ENCODE results near the gene ASAP2. TPM values are rescaled to one million over a fixed set of nuclear protein-coding genes. Genes with fewer than 3 reads are reported as not detected.

Gene ASAP2
- total RNA-seq (2011; cell fraction: chromatin; rRNA removed; ENCODE audit: low replicate concordance) = 10.7 and 26.2 TPM in 2 replicates
- total RNA-seq (2011; cell fraction: nucleolus; rRNA removed) = 4.8 and 8.2 TPM in 2 replicates
- total RNA-seq (2011; cell fraction: nucleoplasm; rRNA removed) = 11.8 and 12.5 TPM in 2 replicates
- total RNA-seq (2014; rRNA removed) (2.1 and 2.3 TPM in 2 replicates), total RNA-seq (2014; rRNA removed; fragmentation: Illumina TruSeq; extraction: Trizol) (3.0 and 3.1 TPM in 2 replicates), total RNA-seq (2015; rRNA removed; fragmentation: Illumina TruSeq; extraction: Trizol) (2.3 and 3.2 TPM in 2 replicates), total RNA-seq (2021) (4.3 and 5.5 TPM in 2 replicates), polyA plus RNA-seq (2011; rRNA removed) (3.1 and 8.7 TPM in 2 replicates), polyA plus RNA-seq (2014; fragmentation: Illumina TruSeq; extraction: Trizol) (2.4 and 3.2 TPM in 2 replicates), polyA plus RNA-seq (2014; fragmentation: Nextera tagmentation; extraction: Ambion mirVana) (under 1 TPM; 0.06 to 0.07 TPM), polyA plus RNA-seq (2014; rRNA removed) (2.2 and 3.3 TPM in 2 replicates), polyA minus RNA-seq (2011; rRNA and poly(A)+ RNA removed) (7.4 and 13.7 TPM in 2 replicates), Bru-seq, nascent RNA (percentile 52 among the genes with signal in this experiment), BruChase-seq, experiment 1, labeled RNA remaining after a 2-hour chase (percentile 54 among the genes with signal in this experiment), BruChase-seq, experiment 2, labeled RNA remaining after a 6-hour chase (percentile 57 among the genes with signal in this experiment)
- polyA plus RNA-seq (2011; cell fraction: cytosol; rRNA removed) = 1.3 and 5.1 TPM in 2 replicates
- polyA plus RNA-seq (2011; cell fraction: nucleus; rRNA removed) = 5.7 and 20.6 TPM in 2 replicates
- 2.3 and 2.7 TPM in 2 replicates for polyA plus RNA-seq (2012)
- 2.7 and 4.9 TPM in 2 replicates for polyA minus RNA-seq (2011; cell fraction: cytosol; rRNA and poly(A)+ RNA removed)
- 3.9 and 19.9 TPM in 2 replicates for polyA minus RNA-seq (2011; cell fraction: nucleus; rRNA and poly(A)+ RNA removed)
- long read RNA-seq, experiment 1, partial matches to known transcripts = 4 of 6 reads
- long read RNA-seq, experiment 1, other reads (novel, unspliced or antisense) = 2 of 6 reads
- long read RNA-seq, experiment 2, partial matches to known transcripts = 0 of 7 reads
- long read RNA-seq, experiment 2, other reads (novel, unspliced or antisense) = 7 of 7 reads
- long read RNA-seq, experiment 3, partial matches to known transcripts = 0 of 1 reads
- long read RNA-seq, experiment 3, other reads (novel, unspliced or antisense) = 1 of 1 reads

DNA sequence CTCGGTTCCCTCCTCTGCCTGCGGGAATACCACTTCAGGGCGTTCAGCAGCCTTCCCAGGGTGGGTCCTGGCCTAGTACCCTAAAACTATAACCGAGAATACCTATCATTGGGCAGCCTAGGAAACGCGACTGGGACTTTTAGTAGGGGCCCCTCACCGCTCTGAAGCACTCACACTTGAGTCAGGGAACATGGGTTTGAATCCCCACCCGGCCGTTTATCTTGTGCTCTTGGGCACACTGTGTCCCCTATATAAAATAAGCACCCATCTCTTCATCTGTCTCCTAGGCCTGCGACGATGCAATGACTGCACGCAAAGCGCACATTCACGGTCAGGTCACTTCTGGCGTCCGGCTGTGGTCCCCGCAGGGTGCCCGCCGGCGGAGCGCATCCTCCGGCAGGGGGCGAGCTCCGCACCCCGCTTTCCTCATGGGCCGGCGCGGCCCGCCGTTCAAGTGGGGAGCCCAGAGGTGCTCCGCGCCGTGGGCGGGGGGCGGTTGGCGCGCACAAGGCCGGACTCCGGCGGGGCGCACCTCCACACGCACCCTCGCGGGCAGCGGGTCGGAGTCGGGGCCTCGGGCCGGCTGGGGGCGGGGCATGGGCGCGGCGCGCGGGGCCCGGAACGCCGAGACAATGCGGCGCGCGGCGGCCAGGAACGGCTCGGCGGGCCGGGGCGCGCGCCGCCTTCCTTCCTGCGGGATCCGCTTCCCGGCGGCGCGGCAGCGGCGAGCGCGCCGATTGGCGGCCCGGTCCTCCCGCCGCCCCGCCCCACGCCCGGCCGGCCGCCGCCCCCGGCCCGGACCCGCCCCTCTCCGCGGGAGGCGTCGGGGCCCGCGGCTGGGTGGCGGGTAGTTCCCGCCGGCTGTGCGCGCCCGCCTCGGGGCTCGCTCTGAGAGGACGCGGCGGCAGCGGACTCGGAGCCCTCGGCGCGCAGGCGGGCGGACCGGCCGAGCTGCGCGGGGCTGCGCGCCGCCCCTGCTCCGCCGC lies at the start of gene ASAP2:
TSS of gene ASAP2 (plus strand) at position 850 of the 986 bp plus-strand sequence. CDS start 293 bp downstream, outside the sequence.
- 1% methylated on average over 33 of the region's 128 CpGs for WGBS (ENCODE audit: insufficient coverage, low coverage, missing lambda C conversion rate)
- in situ Hi-C loops (cut with MboI) (no loop called here), intact Hi-C loops (cut with micrococcal nuclease) (loop anchor here (1.0 to 5.0 kb wide), 3 partner anchors 64 to 216 kb away; partner anchors contain the start of genes CPSF3 and ITGB1BP1)
- CTCF ChIA-PET (ENCODE audit: low intra/inter-chr PET ratio) = interaction anchor here (0.7 kb wide), 1 partner anchor 14 kb away, joined by 3 read pairs; no protein-coding TSS in a partner anchor
- Histone ChIP-seq H3K9ac (ENCODE audit: insufficient read depth in 1 of 2, low read depth in 2 of 2, low read length in 2 of 2) (peak within 1 kb of the TSS; percentile 56 to 95), H4K20me1 (replicated peaks; ENCODE audit: control insufficient read depth, insufficient read depth, low read length) (no peaks in the 10 kb centered on the region; the same call in 1 of the 2 replicates), H3K27me3 (ENCODE audit: control insufficient read depth in 2 of 2, insufficient read depth in 2 of 2, low read length in 2 of 2) (no peaks in the 10 kb centered on the region), H3K4me1 (replicated peaks in 1 of 2; ENCODE audit: control insufficient read depth in 2 of 2, insufficient read depth in 2 of 2, low read length in 2 of 2) (peaks cover 19 to 23% of the 10 kb centered on the region in 2 experiments; a peak in 4 of 5 replicates), H3K9me3 (replicated peaks; ENCODE audit: control insufficient read depth, insufficient read depth, low read depth, low read length) (no peaks in the 10 kb centered on the region), H3K79me2 (ENCODE audit: control insufficient read depth, insufficient read depth, low read length) (peaks cover 13% of the 10 kb centered on the region), H3K9me1 (ENCODE audit: control insufficient read depth, insufficient read depth, low read length) (no peaks in the 10 kb centered on the region), H2AFZ (ENCODE audit: low read depth, low read length) (peak within 1 kb of the TSS; percentile 90), H3K27ac (ENCODE audit: extremely low read depth, low read depth, low read length) (peak within 1 kb of the TSS; percentile 71), H3K4me2 (ENCODE audit: insufficient read depth, low read length) (peak within 1 kb of the TSS; percentile 85), H3K36me3 (ENCODE audit: control insufficient read depth, insufficient read depth, low read length) (no peaks in the 10 kb centered on the region), H3K4me3 (peak within 1 kb of the TSS; percentile 69)
- POLR2A ChIA-PET = interaction anchor here (0.6 to 2.4 kb wide), 8 partner anchors 8 to 216 kb away, joined by 3 to 7 read pairs (median 4); no protein-coding TSS in a partner anchor
- DNase-seq (ENCODE audit: extremely low read depth in 1 of 4, low spot score in 3 of 4) = peak; percentile 84 to 97 (median 96)
- peak; percentile 85 for ATAC-seq
- FAIRE-seq = no peak
- no TSS peak for BruUV-seq (replicated peaks)
- TF ChIP-seq, protein P1, sequence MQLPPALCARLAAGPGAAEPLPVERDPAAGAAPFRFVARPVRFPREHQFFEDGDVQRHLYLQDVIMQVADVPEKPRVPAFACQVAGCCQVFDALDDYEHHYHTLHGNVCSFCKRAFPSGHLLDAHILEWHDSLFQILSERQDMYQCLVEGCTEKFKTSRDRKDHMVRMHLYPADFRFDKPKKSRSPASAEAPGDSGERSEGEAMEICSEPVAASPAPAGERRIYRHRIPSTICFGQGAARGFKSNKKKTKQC (CRISPR knock-in tag; IDR thresholded peaks at IDR 0.05) = peak; percentile 65
- TF ChIP-seq, protein P2, sequence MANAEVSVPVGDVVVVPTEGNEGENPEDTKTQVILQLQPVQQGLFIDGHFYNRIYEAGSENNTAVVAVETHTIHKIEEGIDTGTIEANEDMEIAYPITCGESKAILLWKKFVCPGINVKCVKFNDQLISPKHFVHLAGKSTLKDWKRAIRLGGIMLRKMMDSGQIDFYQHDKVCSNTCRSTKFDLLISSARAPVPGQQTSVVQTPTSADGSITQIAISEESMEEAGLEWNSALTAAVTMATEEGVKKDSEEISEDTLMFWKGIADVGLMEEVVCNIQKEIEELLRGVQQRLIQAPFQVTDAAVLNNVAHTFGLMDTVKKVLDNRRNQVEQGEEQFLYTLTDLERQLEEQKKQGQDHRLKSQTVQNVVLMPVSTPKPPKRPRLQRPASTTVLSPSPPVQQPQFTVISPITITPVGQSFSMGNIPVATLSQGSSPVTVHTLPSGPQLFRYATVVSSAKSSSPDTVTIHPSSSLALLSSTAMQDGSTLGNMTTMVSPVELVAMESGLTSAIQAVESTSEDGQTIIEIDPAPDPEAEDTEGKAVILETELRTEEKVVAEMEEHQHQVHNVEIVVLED (CRISPR knock-in tag; IDR thresholded peaks at IDR 0.05) = peak; percentile 53
- TF ChIP-seq CTBP1 (IDR thresholded peaks at IDR 0.05; ENCODE audit: borderline replicate concordance) (peak; percentile 100), HMGN3 (IDR thresholded peaks at IDR 0.05; ENCODE audit: borderline replicate concordance, extremely low read depth, insufficient read length, low read depth, low read length) (peak; percentile 87), PHF8 (IDR thresholded peaks at IDR 0.05; ENCODE audit: borderline replicate concordance, low read length) (peak; percentile 74; the same call in 1 of the 2 replicates), FOXJ2 (tag; IDR thresholded peaks at IDR 0.05) (no peak), ZBTB7A (IDR thresholded peaks at IDR 0.05; ENCODE audit: borderline replicate concordance, control insufficient read depth, low read depth, low read length) (peak; percentile 77), ZNF263 (CRISPR knock-in tag; IDR thresholded peaks at IDR 0.05; ENCODE audit: borderline replicate concordance) (peak; percentile 57)
